OCI-LY3 (cell line): Measurements from ENCODE around the gene TSNAX.
"Not testable (repeated sequence)": the region's sequence is repeated elsewhere in the genome, so short reads cannot be mapped to it uniquely, and the experiment has no call there.

Source experiments
- H2AFZ ChIP-seq: fragments of 200-600, 300-600 bp; shearing (Covaris generic); 2 replicates; pipeline ENCODE4 v1.6.0; 2014; ENCODE audit warnings: antibody characterized with exemption, low read depth, low read length
- H3K27ac ChIP-seq: fragments of 200-600, 300-600 bp; sonication (generic); 2 replicates; pipeline ENCODE4 v1.5.1; 2014; ENCODE audit warnings: mild to moderate bottlenecking, low read length, moderate library complexity, mixed read lengths
- H3K27me3 ChIP-seq: fragments of 200-600, 300-600 bp; sonication (generic); 2 replicates; pipeline ENCODE4 v1.6.1; 2014; ENCODE audit warnings: low read depth, low read length, mixed read lengths
- H3K36me3 ChIP-seq: fragments of 200-600, 300-600 bp; sonication (generic); replicated peaks from 2 replicates; pipeline ENCODE3; 2014; ENCODE audit warnings: low read depth, low read length, mixed read lengths
- H3K4me1 ChIP-seq: fragments of 300-600, 200-600 bp; sonication (generic); 2 replicates; pipeline ENCODE4 v1.6.1; 2014; ENCODE audit warnings: low read length, mixed read lengths
- H3K4me2 ChIP-seq: fragments of 200-600, 300-600 bp; sonication (generic); 2 replicates; pipeline ENCODE4 v1.6.1; 2014; ENCODE audit warnings: low read length, mixed read lengths
- H3K4me3 ChIP-seq: fragments of 300-600, 200-600 bp; sonication (generic); 2 replicates; pipeline ENCODE4 v1.5.1; 2014; ENCODE audit warnings: antibody characterized with exemption, mild to moderate bottlenecking, low read length, moderate library complexity
- H3K79me2 ChIP-seq: fragments of 300-600, 200-600 bp; shearing (Covaris generic); 2 replicates; pipeline ENCODE4 v1.6.1; 2014; ENCODE audit warnings: mild to moderate bottlenecking, low read length, mixed read lengths
- H3K9ac ChIP-seq: fragments of 300-600, 200-600 bp; shearing (Covaris generic); 2 replicates; pipeline ENCODE4 v1.6.0; 2014; ENCODE audit warnings: mild to moderate bottlenecking, low read length, moderate library complexity
- H3K9me3 ChIP-seq: fragments of 200-600, 300-600 bp; shearing (Covaris generic); 2 replicates; pipeline ENCODE4 v1.6.1; 2014; ENCODE audit warnings: low read length, mixed read lengths; ENCODE audit not compliant: insufficient read depth
- H4K20me1 ChIP-seq: fragments of 200-600, 300-600 bp; sonication (generic); 2 replicates; pipeline ENCODE4 v1.6.1; 2016; ENCODE audit warnings: low read length, mixed read lengths; ENCODE audit not compliant: insufficient read depth
- CTCF ChIP-seq: fragments of 200-600, 300-600 bp; sonication (generic); IDR thresholded peaks from 2 replicates; pipeline ENCODE4 v1.5.1; 2014; ENCODE audit warnings: antibody characterized with exemption, low read length, low read depth
- EZH2phosphoT487 ChIP-seq: fragments of 200-600 bp; shearing (Covaris generic); IDR thresholded peaks from 2 replicates; pipeline ENCODE4 v1.6.1; 2018; ENCODE audit warnings: antibody characterized with exemption, mixed run types, low read depth

TSNAX gene

GRCh38 chr1:231591466-231591865 is 63.0 kb downstream of the TSNAX start:
- H3K9me3 ChIP-seq: no peaks in the 10 kb centered on the region
- peak overlapping the region; percentile 82 for H3K4me2 ChIP-seq
- H4K20me1 ChIP-seq: no peaks in the 10 kb centered on the region
- 0 out of 2 replicates have a peak overlapping the region, but pooled peaks have one; percentile 62 for H2AFZ ChIP-seq
- H3K4me3 ChIP-seq: peak overlapping the region; percentile 68
- H3K4me1 ChIP-seq: peaks cover 20% of the 10 kb centered on the region
- H3K27me3 ChIP-seq: no peaks in the 10 kb centered on the region
- TF ChIP-seq EZH2phosphoT487 (no peak), CTCF (no peak)
- H3K36me3 ChIP-seq: no peaks in the 10 kb centered on the region
- 0 out of 2 replicates have a peak overlapping the region, but pooled peaks have one; percentile 18 for H3K9ac ChIP-seq
- no peaks in the 10 kb centered on the region for H3K79me2 ChIP-seq
- H3K27ac ChIP-seq: no peak overlapping the region

- no peak for TF ChIP-seq EZH2phosphoT487
- TF ChIP-seq CTCF: no peak
- H3K4me2 ChIP-seq: no peak overlapping the region
These were observed 64.3 kb downstream of the TSNAX start for GRCh38 chr1:231592809-231593208.

GRCh38 chr1:231593264-231593663 is 64.8 kb downstream of the TSNAX start:
- not testable (repeated sequence) for H3K9me3 ChIP-seq, H3K4me3 ChIP-seq

More at GRCh38 chr1:231592809-231593208, 64.3 kb downstream of the TSNAX start:
- no peak overlapping the region for H2AFZ ChIP-seq
- no peak overlapping the region for H3K9ac ChIP-seq
- H3K9me3 ChIP-seq: no peaks in the 10 kb centered on the region
- H4K20me1 ChIP-seq: no peaks in the 10 kb centered on the region
- no peak overlapping the region for H3K4me3 ChIP-seq
- no peaks in the 10 kb centered on the region for H3K79me2 ChIP-seq
- peaks cover 20% of the 10 kb centered on the region for H3K4me1 ChIP-seq
- no peaks in the 10 kb centered on the region for H3K36me3 ChIP-seq
- H3K27me3 ChIP-seq: no peaks in the 10 kb centered on the region
- no peak overlapping the region for H3K27ac ChIP-seq

GRCh38 chr1:231594123-231594522 is 65.7 kb downstream of the TSNAX start:
- H3K4me3 ChIP-seq: no peak overlapping the region
- no peaks in the 10 kb centered on the region for H3K27me3 ChIP-seq
- no peak overlapping the region for H2AFZ ChIP-seq
- no peaks in the 10 kb centered on the region for H3K79me2 ChIP-seq
- peaks cover 20% of the 10 kb centered on the region for H3K4me1 ChIP-seq
- H4K20me1 ChIP-seq: no peaks in the 10 kb centered on the region
- no peak overlapping the region for H3K4me2 ChIP-seq
- no peaks in the 10 kb centered on the region for H3K9me3 ChIP-seq
- TF ChIP-seq EZH2phosphoT487 (no peak), CTCF (no peak)
- H3K27ac ChIP-seq: no peak overlapping the region
- H3K36me3 ChIP-seq: no peaks in the 10 kb centered on the region
- H3K9ac ChIP-seq: no peak overlapping the region

More at GRCh38 chr1:231593264-231593663, 64.8 kb downstream of the TSNAX start:
- H3K4me2 ChIP-seq, H3K79me2 ChIP-seq, H3K9ac ChIP-seq, H3K27me3 ChIP-seq, H2AFZ ChIP-seq, H4K20me1 ChIP-seq, H3K27ac ChIP-seq, H3K36me3 ChIP-seq: not testable (repeated sequence)
- H3K4me1 ChIP-seq: peaks cover 20% of the 10 kb centered on the region

GRCh38 chr1:231594749-231595148 is 66.3 kb downstream of the TSNAX start:
- TF ChIP-seq EZH2phosphoT487 (no peak), CTCF (no peak)
- Histone ChIP-seq H3K27me3 (no peaks in the 10 kb centered on the region), H3K36me3 (no peaks in the 10 kb centered on the region), H3K9ac (no peak overlapping the region), H3K4me3 (no peak overlapping the region), H4K20me1 (no peaks in the 10 kb centered on the region), H3K9me3 (no peaks in the 10 kb centered on the region), H3K4me1 (peaks cover 20% of the 10 kb centered on the region), H3K79me2 (no peaks in the 10 kb centered on the region), H3K27ac (no peak overlapping the region), H2AFZ (no peak overlapping the region), H3K4me2 (no peak overlapping the region)
